CD4-positive, alpha-beta T cell treated with Interleukin-2 at 100 ng/mL for 4 hours (primary cell): Measurements from ENCODE around the gene LRP5.
"Not testable (repeated sequence)": the region's sequence is repeated elsewhere in the genome, so short reads cannot be mapped to it uniquely, and the experiment has no call there.

Experiments
- DNase-seq: peaks from one replicate; pipeline ENCODE4 v3.0.0-alpha.2; 2020; ENCODE audit warnings: low spot score

The LRP5 gene

GRCh38 chr11:68469642-68470041 is 157.3 kb downstream of the LRP5 start:
- no peak for DNase-seq

GRCh38 chr11:68470304-68470811 is 158.0 kb downstream of the LRP5 start:
- no peak for DNase-seq

GRCh38 chr11:68471360-68472340 is 159.3 kb downstream of the LRP5 start:
- DNase-seq, result peak; percentile 69

- no peak for DNase-seq
Observed at GRCh38 chr11:68472778-68473177, 160.4 kb downstream of the LRP5 start.

GRCh38 chr11:68473693-68474092 is 161.3 kb downstream of the LRP5 start:
- DNase-seq, result no peak

- not testable (repeated sequence) for DNase-seq
Observed at GRCh38 chr11:68475626-68476025, 163.2 kb downstream of the LRP5 start.

- no peak for DNase-seq
Observed at GRCh38 chr11:68479390-68479789, 167.0 kb downstream of the LRP5 start.

GRCh38 chr11:68480193-68480592 is 167.8 kb downstream of the LRP5 start:
- DNase-seq, result no peak

GRCh38 chr11:68480852-68481510 is 168.6 kb downstream of the LRP5 start:
- no peak for DNase-seq

- DNase-seq, result no peak
Observed at GRCh38 chr11:68481579-68482240, 169.3 kb downstream of the LRP5 start.

- DNase-seq, result no peak
Observed at GRCh38 chr11:68488623-68489022, 176.2 kb downstream of the LRP5 start.

- DNase-seq, result no peak
Observed at GRCh38 chr11:68495220-68495729, 182.9 kb downstream of the LRP5 start.

GRCh38 chr11:68495872-68496271 is 183.5 kb downstream of the LRP5 start:
- no peak for DNase-seq

GRCh38 chr11:68497761-68498160 is 185.4 kb downstream of the LRP5 start:
- no peak for DNase-seq

- no peak for DNase-seq
Observed at GRCh38 chr11:68498321-68498720, 185.9 kb downstream of the LRP5 start.
